ENCODE data around the gene ATP6V1C2. TPM values are rescaled to one million over a fixed set of nuclear protein-coding genes. Genes with fewer than 3 reads are reported as not detected.

The ATP6V1C2 gene
- total and polyA plus RNA-seq, 9 of the 15 experiments (the other 6 are each of a cell fraction or from before 2014, with no cell fraction given): 0.01 to 0.31 (median 0.10) TPM; not detected in 4

GRCh38 chr2:10772868-10773215 is 51.4 kb downstream of the ATP6V1C2 start:
- FAIRE-seq: no peak
- Histone ChIP-seq H3K4me2 (ENCODE audit: insufficient read depth, low read length) (no peak overlapping the region), H3K36me3 (ENCODE audit: control insufficient read depth, insufficient read depth, low read length) (no peaks in the 10 kb centered on the region), H3K79me2 (ENCODE audit: control insufficient read depth, insufficient read depth, low read length) (no peaks in the 10 kb centered on the region), H3K27me3 (ENCODE audit: control insufficient read depth in 2 of 2, insufficient read depth in 2 of 2, low read length in 2 of 2) (peaks cover 33 to 52% of the 10 kb centered on the region in 2 experiments; a peak in 4 of 5 replicates), H3K9me1 (ENCODE audit: control insufficient read depth, insufficient read depth, low read length) (no peaks in the 10 kb centered on the region), H2AFZ (ENCODE audit: low read depth, low read length) (no peak overlapping the region), H3K4me3 (no peak overlapping the region), H4K20me1 (replicated peaks; ENCODE audit: control insufficient read depth, insufficient read depth, low read length) (peaks cover 22% of the 10 kb centered on the region), H3K27ac (ENCODE audit: extremely low read depth, low read depth, low read length) (no peak overlapping the region), H3K9ac (ENCODE audit: insufficient read depth in 1 of 2, low read depth in 2 of 2, low read length in 2 of 2) (no peak overlapping the region; a peak in 1 of 4 replicates), H3K4me1 (replicated peaks in 1 of 2; ENCODE audit: control insufficient read depth in 2 of 2, insufficient read depth in 2 of 2, low read length in 2 of 2) (peaks cover 0 to 30% of the 10 kb centered on the region in 2 experiments; a peak in 2 of 5 replicates), H3K9me3 (replicated peaks; ENCODE audit: control insufficient read depth, insufficient read depth, low read depth, low read length) (no peaks in the 10 kb centered on the region)
- in situ Hi-C loops (cut with MboI) (no loop called here), intact Hi-C loops (cut with micrococcal nuclease) (no loop called here)
- ATAC-seq: no peak
- 19% methylated on average over 12 of the region's 13 CpGs for WGBS (ENCODE audit: insufficient coverage, low coverage, missing lambda C conversion rate)
- DNase-seq (ENCODE audit: extremely low read depth in 1 of 4, low spot score in 3 of 4): no peak
- CTCF ChIA-PET (ENCODE audit: low intra/inter-chr PET ratio): no interaction called here
- no TSS peak for BruUV-seq (replicated peaks)
- POLR2A ChIA-PET: no interaction called here
- TF ChIP-seq PTTG1 (tag; IDR thresholded peaks at IDR 0.05; ENCODE audit: low read depth): no peak
- TF ChIP-seq CCNT2 (IDR thresholded peaks at IDR 0.05; ENCODE audit: borderline replicate concordance, extremely low read depth, insufficient read length, low read depth, low read length): no peak
- no peak for TF ChIP-seq NFYB (IDR thresholded peaks at IDR 0.05; ENCODE audit: extremely low read depth, insufficient read length)
- TF ChIP-seq ZNF282 (CRISPR knock-in tag; IDR thresholded peaks at IDR 0.05): no peak
- no peak for TF ChIP-seq ZC3H4 (CRISPR knock-in tag; IDR thresholded peaks at IDR 0.05; ENCODE audit: borderline replicate concordance)
- no peak for TF ChIP-seq MTF1 (CRISPR knock-in tag; IDR thresholded peaks at IDR 0.05; ENCODE audit: borderline replicate concordance)
- TF ChIP-seq NCOA1 (IDR thresholded peaks at IDR 0.05; ENCODE audit: low read depth): no peak
- TF ChIP-seq CBX2 (IDR thresholded peaks at IDR 0.05; ENCODE audit: insufficient read depth, low read length, poor library complexity, severe bottlenecking): no peak
- TF ChIP-seq ZNF175 (CRISPR knock-in tag; IDR thresholded peaks at IDR 0.05; ENCODE audit: low read depth): no peak
- no peak for TF ChIP-seq SIRT6 (IDR thresholded peaks at IDR 0.05; ENCODE audit: low read depth, low read length)
- no peak for TF ChIP-seq CBX8 (IDR thresholded peaks at IDR 0.05; ENCODE audit: borderline replicate concordance, extremely low read depth, low read depth, low read length, poor library complexity, severe bottlenecking)
- no peak for TF ChIP-seq NFXL1 (CRISPR knock-in tag; IDR thresholded peaks at IDR 0.05)
- no peak for TF ChIP-seq ZBTB49 (CRISPR knock-in tag; IDR thresholded peaks at IDR 0.05; ENCODE audit: borderline replicate concordance)
- no peak for TF ChIP-seq CTCFL (IDR thresholded peaks at IDR 0.05; ENCODE audit: borderline replicate concordance, insufficient read depth, low read depth, low read length, poor library complexity, severe bottlenecking)
- no peak for TF ChIP-seq SMAD3 (CRISPR knock-in tag; conservative IDR thresholded peaks at IDR 0.05)
- TF ChIP-seq ZNF449 (CRISPR knock-in tag; IDR thresholded peaks at IDR 0.05): no peak
- no peak for TF ChIP-seq SMC3 (conservative IDR thresholded peaks at IDR 0.05; ENCODE audit: insufficient read depth, low read depth, low read length)

All from K562 (cell line).